ENCODE results near the gene GTPBP2. TPM values are rescaled to one million over a fixed set of nuclear protein-coding genes. Genes with fewer than 3 reads are reported as not detected.

GTPBP2 gene
- total and polyA plus RNA-seq, 2 of the 13 experiments (the other 11 are each of a cell fraction or from before 2014, with no cell fraction given) = 26.9 to 88.2 TPM

DNA sequence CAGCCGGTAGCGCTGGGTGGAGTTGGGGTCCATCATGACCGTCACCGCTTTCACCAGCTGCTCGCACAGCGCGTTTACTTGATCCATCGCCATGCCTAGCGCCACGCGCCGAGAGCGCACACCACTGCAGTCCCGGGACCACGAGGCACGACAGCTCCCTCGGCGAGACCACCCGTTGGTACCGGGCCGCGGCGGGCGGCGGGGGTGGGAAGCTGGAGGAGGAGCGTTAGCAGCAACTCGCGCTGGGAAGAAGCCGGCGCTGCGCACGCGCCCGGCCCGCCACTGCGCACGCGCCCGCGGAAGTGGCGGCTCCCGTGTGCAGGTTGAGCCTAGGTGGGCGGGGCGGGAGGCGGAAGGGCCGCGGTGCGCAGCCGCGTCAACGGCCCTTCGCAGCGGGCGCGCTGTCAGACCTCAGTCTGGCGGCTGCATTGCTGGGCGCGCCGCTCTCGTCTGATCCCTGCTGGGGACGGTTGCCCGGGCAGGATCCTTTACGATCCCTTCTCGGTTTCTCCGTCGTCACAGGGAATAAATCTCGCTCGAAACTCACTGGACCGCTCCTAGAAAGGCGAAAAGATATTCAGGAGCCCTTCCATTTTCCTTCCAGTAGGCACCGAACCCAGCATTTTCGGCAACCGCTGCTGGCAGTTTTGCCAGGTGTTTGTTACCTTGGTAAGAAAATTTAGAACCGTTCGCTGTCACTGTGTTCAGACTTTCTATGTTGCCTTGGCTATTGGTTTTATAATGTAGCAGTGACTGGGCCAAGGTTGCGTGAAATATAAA is 53.1 kb downstream of the GTPBP2 start, which contains the start of the genes POLH and XPO5 (continued):
- TF ChIP-seq, protein P1, sequence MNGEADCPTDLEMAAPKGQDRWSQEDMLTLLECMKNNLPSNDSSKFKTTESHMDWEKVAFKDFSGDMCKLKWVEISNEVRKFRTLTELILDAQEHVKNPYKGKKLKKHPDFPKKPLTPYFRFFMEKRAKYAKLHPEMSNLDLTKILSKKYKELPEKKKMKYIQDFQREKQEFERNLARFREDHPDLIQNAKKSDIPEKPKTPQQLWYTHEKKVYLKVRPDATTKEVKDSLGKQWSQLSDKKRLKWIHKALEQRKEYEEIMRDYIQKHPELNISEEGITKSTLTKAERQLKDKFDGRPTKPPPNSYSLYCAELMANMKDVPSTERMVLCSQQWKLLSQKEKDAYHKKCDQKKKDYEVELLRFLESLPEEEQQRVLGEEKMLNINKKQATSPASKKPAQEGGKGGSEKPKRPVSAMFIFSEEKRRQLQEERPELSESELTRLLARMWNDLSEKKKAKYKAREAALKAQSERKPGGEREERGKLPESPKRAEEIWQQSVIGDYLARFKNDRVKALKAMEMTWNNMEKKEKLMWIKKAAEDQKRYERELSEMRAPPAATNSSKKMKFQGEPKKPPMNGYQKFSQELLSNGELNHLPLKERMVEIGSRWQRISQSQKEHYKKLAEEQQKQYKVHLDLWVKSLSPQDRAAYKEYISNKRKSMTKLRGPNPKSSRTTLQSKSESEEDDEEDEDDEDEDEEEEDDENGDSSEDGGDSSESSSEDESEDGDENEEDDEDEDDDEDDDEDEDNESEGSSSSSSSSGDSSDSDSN (CRISPR knock-in tag; IDR thresholded peaks at IDR 0.05) = peak; percentile 91
- peak; percentile 62; the same call in 1 of the 2 replicates for TF ChIP-seq ZNF713 (CRISPR knock-in tag; IDR thresholded peaks at IDR 0.05)
- no peak for TF ChIP-seq SNRNP70 (IDR thresholded peaks at IDR 0.05; ENCODE audit: low read depth, low read length)
- TF ChIP-seq ZNF33A (CRISPR knock-in tag; IDR thresholded peaks at IDR 0.05; ENCODE audit: borderline replicate concordance) = no peak
- no peak for TF ChIP-seq MATR3 (CRISPR knock-in tag; IDR thresholded peaks at IDR 0.05)
- no peak for TF ChIP-seq TBX3 (IDR thresholded peaks at IDR 0.05; ENCODE audit: borderline replicate concordance)
- 0 out of 2 replicates have a peak, but pooled peaks have one; percentile 78 for TF ChIP-seq ZNF180 (CRISPR knock-in tag; IDR thresholded peaks at IDR 0.05; ENCODE audit: borderline replicate concordance, low read depth)
- no peak for TF ChIP-seq CC2D1A (CRISPR knock-in tag; IDR thresholded peaks at IDR 0.05)
- TF ChIP-seq, protein P2, sequence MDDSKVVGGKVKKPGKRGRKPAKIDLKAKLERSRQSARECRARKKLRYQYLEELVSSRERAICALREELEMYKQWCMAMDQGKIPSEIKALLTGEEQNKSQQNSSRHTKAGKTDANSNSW (CRISPR knock-in tag; IDR thresholded peaks at IDR 0.05; ENCODE audit: borderline replicate concordance) = 0 out of 2 replicates have a peak, but pooled peaks have one; percentile 44
- TF ChIP-seq PRPF4 (IDR thresholded peaks at IDR 0.05; ENCODE audit: low read depth, low read length, poor library complexity, severe bottlenecking) = no peak
- TF ChIP-seq, protein P3, sequence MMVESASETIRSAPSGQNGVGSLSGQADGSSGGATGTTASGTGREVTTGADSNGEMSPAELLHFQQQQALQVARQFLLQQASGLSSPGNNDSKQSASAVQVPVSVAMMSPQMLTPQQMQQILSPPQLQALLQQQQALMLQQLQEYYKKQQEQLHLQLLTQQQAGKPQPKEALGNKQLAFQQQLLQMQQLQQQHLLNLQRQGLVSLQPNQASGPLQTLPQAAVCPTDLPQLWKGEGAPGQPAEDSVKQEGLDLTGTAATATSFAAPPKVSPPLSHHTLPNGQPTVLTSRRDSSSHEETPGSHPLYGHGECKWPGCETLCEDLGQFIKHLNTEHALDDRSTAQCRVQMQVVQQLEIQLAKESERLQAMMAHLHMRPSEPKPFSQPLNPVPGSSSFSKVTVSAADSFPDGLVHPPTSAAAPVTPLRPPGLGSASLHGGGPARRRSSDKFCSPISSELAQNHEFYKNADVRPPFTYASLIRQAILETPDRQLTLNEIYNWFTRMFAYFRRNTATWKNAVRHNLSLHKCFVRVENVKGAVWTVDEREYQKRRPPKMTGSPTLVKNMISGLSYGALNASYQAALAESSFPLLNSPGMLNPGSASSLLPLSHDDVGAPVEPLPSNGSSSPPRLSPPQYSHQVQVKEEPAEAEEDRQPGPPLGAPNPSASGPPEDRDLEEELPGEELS (CRISPR knock-in tag; IDR thresholded peaks at IDR 0.05) = peak; percentile 20; the same call in 1 of the 2 replicates
- TF ChIP-seq SMAD9 (CRISPR knock-in tag; IDR thresholded peaks at IDR 0.05) = no peak
- peak; percentile 33; the same call in 1 of the 2 replicates for TF ChIP-seq FOSL2 (CRISPR knock-in tag; IDR thresholded peaks at IDR 0.05)
- TF ChIP-seq ZNF772 (CRISPR knock-in tag; IDR thresholded peaks at IDR 0.05) = peak; percentile 92; the same call in 1 of the 2 replicates
- TF ChIP-seq CBX1 (IDR thresholded peaks at IDR 0.05; ENCODE audit: low read depth) = peak; percentile 22
- TF ChIP-seq, protein P4, sequence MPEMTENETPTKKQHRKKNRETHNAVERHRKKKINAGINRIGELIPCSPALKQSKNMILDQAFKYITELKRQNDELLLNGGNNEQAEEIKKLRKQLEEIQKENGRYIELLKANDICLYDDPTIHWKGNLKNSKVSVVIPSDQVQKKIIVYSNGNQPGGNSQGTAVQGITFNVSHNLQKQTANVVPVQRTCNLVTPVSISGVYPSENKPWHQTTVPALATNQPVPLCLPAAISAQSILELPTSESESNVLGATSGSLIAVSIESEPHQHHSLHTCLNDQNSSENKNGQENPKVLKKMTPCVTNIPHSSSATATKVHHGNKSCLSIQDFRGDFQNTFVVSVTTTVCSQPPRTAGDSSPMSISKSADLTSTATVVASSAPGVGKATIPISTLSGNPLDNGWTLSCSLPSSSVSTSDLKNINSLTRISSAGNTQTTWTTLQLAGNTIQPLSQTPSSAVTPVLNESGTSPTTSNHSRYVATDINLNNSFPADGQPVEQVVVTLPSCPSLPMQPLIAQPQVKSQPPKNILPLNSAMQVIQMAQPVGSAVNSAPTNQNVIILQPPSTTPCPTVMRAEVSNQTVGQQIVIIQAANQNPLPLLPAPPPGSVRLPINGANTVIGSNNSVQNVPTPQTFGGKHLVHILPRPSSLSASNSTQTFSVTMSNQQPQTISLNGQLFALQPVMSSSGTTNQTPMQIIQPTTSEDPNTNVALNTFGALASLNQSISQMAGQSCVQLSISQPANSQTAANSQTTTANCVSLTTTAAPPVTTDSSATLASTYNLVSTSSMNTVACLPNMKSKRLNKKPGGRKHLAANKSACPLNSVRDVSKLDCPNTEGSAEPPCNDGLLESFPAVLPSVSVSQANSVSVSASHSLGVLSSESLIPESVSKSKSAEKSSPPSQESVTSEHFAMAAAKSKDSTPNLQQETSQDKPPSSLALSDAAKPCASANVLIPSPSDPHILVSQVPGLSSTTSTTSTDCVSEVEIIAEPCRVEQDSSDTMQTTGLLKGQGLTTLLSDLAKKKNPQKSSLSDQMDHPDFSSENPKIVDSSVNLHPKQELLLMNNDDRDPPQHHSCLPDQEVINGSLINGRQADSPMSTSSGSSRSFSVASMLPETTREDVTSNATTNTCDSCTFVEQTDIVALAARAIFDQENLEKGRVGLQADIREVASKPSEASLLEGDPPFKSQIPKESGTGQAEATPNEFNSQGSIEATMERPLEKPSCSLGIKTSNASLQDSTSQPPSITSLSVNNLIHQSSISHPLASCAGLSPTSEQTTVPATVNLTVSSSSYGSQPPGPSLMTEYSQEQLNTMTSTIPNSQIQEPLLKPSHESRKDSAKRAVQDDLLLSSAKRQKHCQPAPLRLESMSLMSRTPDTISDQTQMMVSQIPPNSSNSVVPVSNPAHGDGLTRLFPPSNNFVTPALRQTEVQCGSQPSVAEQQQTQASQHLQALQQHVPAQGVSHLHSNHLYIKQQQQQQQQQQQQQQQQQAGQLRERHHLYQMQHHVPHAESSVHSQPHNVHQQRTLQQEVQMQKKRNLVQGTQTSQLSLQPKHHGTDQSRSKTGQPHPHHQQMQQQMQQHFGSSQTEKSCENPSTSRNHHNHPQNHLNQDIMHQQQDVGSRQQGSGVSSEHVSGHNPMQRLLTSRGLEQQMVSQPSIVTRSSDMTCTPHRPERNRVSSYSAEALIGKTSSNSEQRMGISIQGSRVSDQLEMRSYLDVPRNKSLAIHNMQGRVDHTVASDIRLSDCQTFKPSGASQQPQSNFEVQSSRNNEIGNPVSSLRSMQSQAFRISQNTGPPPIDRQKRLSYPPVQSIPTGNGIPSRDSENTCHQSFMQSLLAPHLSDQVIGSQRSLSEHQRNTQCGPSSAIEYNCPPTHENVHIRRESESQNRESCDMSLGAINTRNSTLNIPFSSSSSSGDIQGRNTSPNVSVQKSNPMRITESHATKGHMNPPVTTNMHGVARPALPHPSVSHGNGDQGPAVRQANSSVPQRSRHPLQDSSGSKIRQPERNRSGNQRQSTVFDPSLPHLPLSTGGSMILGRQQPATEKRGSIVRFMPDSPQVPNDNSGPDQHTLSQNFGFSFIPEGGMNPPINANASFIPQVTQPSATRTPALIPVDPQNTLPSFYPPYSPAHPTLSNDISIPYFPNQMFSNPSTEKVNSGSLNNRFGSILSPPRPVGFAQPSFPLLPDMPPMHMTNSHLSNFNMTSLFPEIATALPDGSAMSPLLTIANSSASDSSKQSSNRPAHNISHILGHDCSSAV (CRISPR knock-in tag; IDR thresholded peaks at IDR 0.05; ENCODE audit: borderline replicate concordance) = no peak
